VCaP (cell line): ENCODE measurements around the gene TM9SF4.

Experiments used
- H3K27ac ChIP-seq: fragments of 450-650 bp; 2 replicates; pipeline ENCODE4 v1.5.1; 2017
- TF ChIP-seq, protein P1 (sequence below): fragments of 450-650 bp; conservative IDR thresholded peaks from 2 replicates; pipeline ENCODE4 v1.5.1; 2017; ENCODE audit warnings: mild to moderate bottlenecking, moderate library complexity

TM9SF4 gene, protein sequence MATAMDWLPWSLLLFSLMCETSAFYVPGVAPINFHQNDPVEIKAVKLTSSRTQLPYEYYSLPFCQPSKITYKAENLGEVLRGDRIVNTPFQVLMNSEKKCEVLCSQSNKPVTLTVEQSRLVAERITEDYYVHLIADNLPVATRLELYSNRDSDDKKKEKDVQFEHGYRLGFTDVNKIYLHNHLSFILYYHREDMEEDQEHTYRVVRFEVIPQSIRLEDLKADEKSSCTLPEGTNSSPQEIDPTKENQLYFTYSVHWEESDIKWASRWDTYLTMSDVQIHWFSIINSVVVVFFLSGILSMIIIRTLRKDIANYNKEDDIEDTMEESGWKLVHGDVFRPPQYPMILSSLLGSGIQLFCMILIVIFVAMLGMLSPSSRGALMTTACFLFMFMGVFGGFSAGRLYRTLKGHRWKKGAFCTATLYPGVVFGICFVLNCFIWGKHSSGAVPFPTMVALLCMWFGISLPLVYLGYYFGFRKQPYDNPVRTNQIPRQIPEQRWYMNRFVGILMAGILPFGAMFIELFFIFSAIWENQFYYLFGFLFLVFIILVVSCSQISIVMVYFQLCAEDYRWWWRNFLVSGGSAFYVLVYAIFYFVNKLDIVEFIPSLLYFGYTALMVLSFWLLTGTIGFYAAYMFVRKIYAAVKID

DNA sequence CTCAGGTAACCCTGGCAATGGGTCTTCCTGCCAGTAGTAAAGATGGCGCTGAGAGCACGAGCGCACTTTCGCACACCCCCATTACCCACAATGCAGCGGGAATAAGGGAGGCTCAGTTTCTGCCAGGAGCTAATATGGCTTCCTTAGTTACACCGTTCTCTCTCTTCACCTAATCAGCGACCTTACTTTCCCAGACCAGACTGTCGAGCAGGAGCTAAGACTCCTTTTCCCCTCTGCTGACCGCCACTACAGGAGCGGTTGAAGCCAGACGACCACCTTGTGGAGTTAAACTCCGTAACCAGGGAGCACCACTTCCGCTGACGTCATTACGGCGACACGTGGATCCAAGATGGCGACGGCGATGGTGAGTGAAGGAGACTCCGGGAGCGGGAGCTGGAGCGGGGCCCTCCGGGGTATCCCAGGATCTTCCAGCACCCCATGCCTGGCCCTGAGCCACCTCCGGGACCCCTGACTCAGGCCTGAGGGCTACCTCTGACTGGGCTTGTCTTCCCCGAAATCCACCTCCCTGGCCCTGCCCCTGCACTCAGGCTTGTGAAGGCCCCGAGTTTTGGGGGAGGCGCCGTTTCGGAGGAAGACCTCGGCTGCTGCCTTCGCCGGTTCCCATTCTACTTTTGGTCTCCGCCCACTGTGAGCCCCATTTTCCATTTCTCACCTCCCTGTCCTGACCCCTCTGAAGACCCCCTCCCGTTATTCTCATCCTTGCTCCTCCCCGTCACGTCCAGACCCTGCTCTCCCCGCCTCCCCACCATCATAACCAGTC, at the start of gene TM9SF4:
Gene TM9SF4, plus strand, starts transcription at position 323 of the 781 bp plus-strand sequence. Its CDS starts 27 bp downstream, at position 350.
- TF ChIP-seq, protein P1, sequence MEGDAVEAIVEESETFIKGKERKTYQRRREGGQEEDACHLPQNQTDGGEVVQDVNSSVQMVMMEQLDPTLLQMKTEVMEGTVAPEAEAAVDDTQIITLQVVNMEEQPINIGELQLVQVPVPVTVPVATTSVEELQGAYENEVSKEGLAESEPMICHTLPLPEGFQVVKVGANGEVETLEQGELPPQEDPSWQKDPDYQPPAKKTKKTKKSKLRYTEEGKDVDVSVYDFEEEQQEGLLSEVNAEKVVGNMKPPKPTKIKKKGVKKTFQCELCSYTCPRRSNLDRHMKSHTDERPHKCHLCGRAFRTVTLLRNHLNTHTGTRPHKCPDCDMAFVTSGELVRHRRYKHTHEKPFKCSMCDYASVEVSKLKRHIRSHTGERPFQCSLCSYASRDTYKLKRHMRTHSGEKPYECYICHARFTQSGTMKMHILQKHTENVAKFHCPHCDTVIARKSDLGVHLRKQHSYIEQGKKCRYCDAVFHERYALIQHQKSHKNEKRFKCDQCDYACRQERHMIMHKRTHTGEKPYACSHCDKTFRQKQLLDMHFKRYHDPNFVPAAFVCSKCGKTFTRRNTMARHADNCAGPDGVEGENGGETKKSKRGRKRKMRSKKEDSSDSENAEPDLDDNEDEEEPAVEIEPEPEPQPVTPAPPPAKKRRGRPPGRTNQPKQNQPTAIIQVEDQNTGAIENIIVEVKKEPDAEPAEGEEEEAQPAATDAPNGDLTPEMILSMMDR: no peak
- peak within 1 kb of the TSS; percentile 98 for H3K27ac ChIP-seq

DNA sequence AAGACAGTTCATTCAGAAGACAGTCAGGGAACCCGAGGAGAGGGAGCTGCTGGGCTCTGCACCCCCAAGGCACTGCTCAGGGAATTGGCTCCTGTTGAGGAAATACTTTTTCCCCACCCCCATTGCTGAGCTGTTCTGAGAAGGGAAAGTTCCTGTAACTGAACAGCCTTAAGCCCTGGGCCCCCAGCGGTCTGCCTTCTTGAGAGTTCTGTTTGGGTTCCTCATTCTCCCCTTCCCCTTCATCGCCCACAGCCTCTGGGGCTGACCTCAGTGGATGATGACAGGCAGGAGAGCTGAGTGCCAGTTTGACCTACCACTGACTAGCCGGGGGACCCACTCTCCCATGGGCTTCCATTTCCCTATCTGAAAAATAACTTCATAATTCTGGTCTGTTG, 46.7 kb upstream of the TM9SF4 start:
- TF ChIP-seq, protein P1: no peak
- H3K27ac ChIP-seq: no peak overlapping the region

DNA sequence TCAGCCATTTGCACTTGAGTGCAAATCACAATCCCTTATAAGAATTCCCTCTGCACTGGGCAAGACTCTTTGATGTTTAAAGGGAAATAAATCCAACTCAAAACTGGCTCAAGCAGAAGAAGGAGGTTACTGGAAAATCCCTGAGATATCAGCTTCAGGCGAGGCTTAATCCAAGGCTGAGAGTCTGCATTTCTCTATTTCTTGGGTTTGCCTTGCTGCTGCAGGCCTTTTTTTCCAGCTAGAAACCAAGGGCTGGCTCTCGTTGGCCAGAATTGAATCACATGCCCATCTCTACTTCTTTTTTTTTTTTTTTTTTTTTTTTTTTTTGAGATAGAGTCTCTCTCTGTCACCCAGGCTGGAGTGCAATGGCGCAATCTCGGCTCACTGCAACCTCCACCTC, 45.8 kb upstream of the TM9SF4 start:
- TF ChIP-seq, protein P1: no peak
- no peak overlapping the region for H3K27ac ChIP-seq

GRCh38 chr20:32064667-32065066, 44.8 kb upstream of the TM9SF4 start:
- no peak overlapping the region for H3K27ac ChIP-seq
- TF ChIP-seq, protein P1: no peak

- no peak overlapping the region for H3K27ac ChIP-seq
- TF ChIP-seq, protein P1: no peak
Observed at GRCh38 chr20:32067234-32067821, 42.2 kb upstream of the TM9SF4 start.

GRCh38 chr20:32068174-32068573, 41.3 kb upstream of the TM9SF4 start:
- H3K27ac ChIP-seq: no peak overlapping the region
- TF ChIP-seq, protein P1: no peak

DNA sequence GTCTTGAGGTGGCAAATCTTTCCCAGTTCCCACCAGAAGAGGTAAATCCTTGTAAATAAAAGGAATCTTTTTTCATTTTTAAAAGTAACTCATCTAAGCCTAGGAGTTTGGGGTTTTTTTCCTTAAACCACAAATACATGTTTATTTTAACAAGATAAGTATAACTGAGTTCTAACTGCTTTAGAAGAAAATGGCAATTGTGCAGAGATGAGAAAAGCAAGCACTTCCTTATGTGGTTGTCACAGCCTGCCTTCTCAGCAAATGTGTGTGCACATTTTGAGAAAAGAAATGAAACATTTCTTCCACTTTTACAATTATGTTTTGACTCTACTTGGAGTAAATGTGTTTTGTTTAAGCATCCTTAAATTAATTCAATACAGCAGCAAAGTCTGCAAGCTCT, 39.8 kb upstream of the TM9SF4 start:
- TF ChIP-seq, protein P1: no peak
- no peak overlapping the region for H3K27ac ChIP-seq
